Mammary epithelial cell (primary cell): ENCODE measurements around the gene BSN.

Source experiments
- CTCF ChIP-seq, 2 donors: IDR thresholded peaks in 1 of 2; conservative IDR thresholded peaks in 1 of 2; 2 replicates each; pipeline ENCODE4 v1.5.1; 2011 to 2012; ENCODE audit warnings: inconsistent platforms in 2 of 2, low read length in 2 of 2, mild to moderate bottlenecking in 2 of 2, control low read depth in 1 of 2, low read depth in 1 of 2; ENCODE audit not compliant: insufficient read depth in 1 of 2; ENCODE audit errors: extremely low read depth in 1 of 2
- EZH2 ChIP-seq: IDR thresholded peaks from 2 replicates; pipeline ENCODE4 v1.6.1; 2012; ENCODE audit warnings: low read length, inconsistent platforms, borderline replicate concordance

GRCh38 chr3:49556500-49557275, 2.4 kb downstream of the BSN start:
- no peak for TF ChIP-seq CTCF (conservative IDR thresholded peaks at IDR 0.05 in 1 of 2, IDR thresholded peaks at IDR 0.05 in 1 of 2; ENCODE audit: extremely low read depth in 1 of 2, insufficient read depth in 1 of 2, low read depth in 1 of 2, low read length in 2 of 2)
- TF ChIP-seq EZH2 = no peak
